Muscle of back (tissue), 11 donors: ENCODE measurements around the gene MAD1L1. TPM values are rescaled to one million over a fixed set of nuclear protein-coding genes. Genes with fewer than 3 reads are reported as not detected.

Experiments used
- DNase-seq, 3 donors: peaks; one replicate each; pipeline versions ENCODE4 v3.0.0 to v3.0.0-alpha.2; 2013
- polyA plus RNA-seq, 10 donors: library from polyadenylated mRNA; unstranded; fragments of 120-200 nt; gene quantifications; one replicate each; pipeline ENCODE4 v1.2.1, GENCODE V29; 2013; ENCODE audit not compliant: insufficient read length in 10 of 10

MAD1L1 gene
- polyA plus RNA-seq, 10 donors: 15.4 to 25.7 (median 22.0) TPM

GRCh38 chr7:2090526-2091520 lies 141.9 kb downstream of the MAD1L1 start:
- DNase-seq: no peak

- DNase-seq: no peak
These were observed 143.9 kb downstream of the MAD1L1 start for GRCh38 chr7:2088801-2089200.

GRCh38 chr7:2087744-2088143 lies 145.0 kb downstream of the MAD1L1 start:
- DNase-seq: no peak

GRCh38 chr7:2086229-2086628 lies 146.5 kb downstream of the MAD1L1 start:
- no peak for DNase-seq

GRCh38 chr7:2085804-2086203 lies 146.9 kb downstream of the MAD1L1 start:
- no peak for DNase-seq

GRCh38 chr7:2084781-2085505 lies 147.8 kb downstream of the MAD1L1 start:
- no peak for DNase-seq

GRCh38 chr7:2084331-2084730 lies 148.4 kb downstream of the MAD1L1 start:
- DNase-seq: no peak

GRCh38 chr7:2083362-2083761 lies 149.4 kb downstream of the MAD1L1 start:
- no peak for DNase-seq

- DNase-seq: peak; percentile 48 to 85 (median 72)
These were observed 150.4 kb downstream of the MAD1L1 start for GRCh38 chr7:2082139-2082998.

- no peak for DNase-seq
These were observed 151.1 kb downstream of the MAD1L1 start for GRCh38 chr7:2081526-2082135.

GRCh38 chr7:2080477-2080876 lies 152.3 kb downstream of the MAD1L1 start:
- peak in 1 of 3 donors; percentile 52 for DNase-seq

- DNase-seq: peak in 1 of 3 donors; percentile 61
These were observed 152.7 kb downstream of the MAD1L1 start for GRCh38 chr7:2080060-2080387.

- DNase-seq: peak in 1 of 3 donors; percentile 48
These were observed 153.2 kb downstream of the MAD1L1 start for GRCh38 chr7:2079332-2080059.

- no peak for DNase-seq
These were observed 153.8 kb downstream of the MAD1L1 start for GRCh38 chr7:2078899-2079298.

- no peak for DNase-seq
These were observed 156.1 kb downstream of the MAD1L1 start for GRCh38 chr7:2076649-2077064.

GRCh38 chr7:2075811-2076210 lies 156.9 kb downstream of the MAD1L1 start:
- no peak for DNase-seq

GRCh38 chr7:2074691-2075090 lies 158.1 kb downstream of the MAD1L1 start:
- no peak for DNase-seq

- no peak for DNase-seq
These were observed 159.9 kb downstream of the MAD1L1 start for GRCh38 chr7:2072798-2073197.

- no peak for DNase-seq
These were observed 160.7 kb downstream of the MAD1L1 start for GRCh38 chr7:2072042-2072441.

GRCh38 chr7:2071133-2071832 lies 161.5 kb downstream of the MAD1L1 start:
- no peak for DNase-seq
